GM12874 (cell line): ENCODE data around the gene NMRK1.

Experiments
- CTCF ChIP-seq: IDR thresholded peaks from 2 replicates; pipeline ENCODE4 v1.5.1; 2011; ENCODE audit warnings: low read depth, mild to moderate bottlenecking, control low read depth, low read length, moderate library complexity; ENCODE audit not compliant: insufficient read depth

The NMRK1 gene

GRCh38 chr9:75087824-75088645, at the start of gene NMRK1, which contains the start of gene OSTF1:
Gene NMRK1, minus strand, starts transcription at chr9:75088155. Its CDS starts 5,040 bp downstream, at chr9:75083115.
Gene OSTF1, plus strand, starts transcription at chr9:75088514. Its CDS starts 179 bp downstream, at chr9:75088693.
- no peak for TF ChIP-seq CTCF

- no peak for TF ChIP-seq CTCF
Observed at GRCh38 chr9:75134495-75134894, 46.5 kb upstream of the NMRK1 start.

GRCh38 chr9:75133396-75133795, 45.4 kb upstream of the NMRK1 start:
- TF ChIP-seq CTCF, result no peak

GRCh38 chr9:75132244-75132643, 44.3 kb upstream of the NMRK1 start:
- TF ChIP-seq CTCF, result no peak

- TF ChIP-seq CTCF, result no peak
Observed at GRCh38 chr9:75131700-75132099, 43.7 kb upstream of the NMRK1 start.

GRCh38 chr9:75130621-75131230, 42.8 kb upstream of the NMRK1 start:
- TF ChIP-seq CTCF, result no peak

GRCh38 chr9:75130172-75130571, 42.2 kb upstream of the NMRK1 start:
- TF ChIP-seq CTCF, result no peak
